Stimulated activated naive CD8-positive, alpha-beta T cell treated with anti-CD3 and anti-CD28 coated beads, Interleukin-15, amount 100 ng/mL, for 72 hours (primary cell): ENCODE results near the gene TTN.

Experiments
- ATAC-seq: fragments of 150-1000 bp; cut with Tn5 transposase; 2 replicates; pipeline ENCODE4 v1.10.0; 2021; ENCODE audit warnings: mild to moderate bottlenecking, moderate library complexity
- DNase-seq, 2 donors: peaks; one replicate each; pipeline ENCODE4 v3.0.0; 2021 to 2022
- H3K27ac Mint-ChIP-seq, 2 donors: one replicate each; pipeline ENCODE4 v1.8.0; 2022; ENCODE audit warnings: mild to moderate bottlenecking in 2 of 2, mixed read lengths in 2 of 2, moderate library complexity in 2 of 2
- H3K27me3 Mint-ChIP-seq: one replicate; pipeline ENCODE4 v1.8.0; 2022; ENCODE audit warnings: mixed read lengths
- H3K4me1 Mint-ChIP-seq: one replicate; pipeline ENCODE4 v1.8.0; 2022; ENCODE audit warnings: mild to moderate bottlenecking, mixed read lengths
- H3K4me3 Mint-ChIP-seq, 2 donors: one replicate each; pipeline ENCODE4 v1.8.0; 2022; ENCODE audit warnings: mild to moderate bottlenecking in 2 of 2, mixed read lengths in 2 of 2, moderate library complexity in 1 of 2
- H3K9me3 Mint-ChIP-seq, 2 donors: one replicate each; pipeline ENCODE4 v1.8.0; 2022; ENCODE audit warnings: mixed read lengths in 2 of 2

The TTN gene

DNA sequence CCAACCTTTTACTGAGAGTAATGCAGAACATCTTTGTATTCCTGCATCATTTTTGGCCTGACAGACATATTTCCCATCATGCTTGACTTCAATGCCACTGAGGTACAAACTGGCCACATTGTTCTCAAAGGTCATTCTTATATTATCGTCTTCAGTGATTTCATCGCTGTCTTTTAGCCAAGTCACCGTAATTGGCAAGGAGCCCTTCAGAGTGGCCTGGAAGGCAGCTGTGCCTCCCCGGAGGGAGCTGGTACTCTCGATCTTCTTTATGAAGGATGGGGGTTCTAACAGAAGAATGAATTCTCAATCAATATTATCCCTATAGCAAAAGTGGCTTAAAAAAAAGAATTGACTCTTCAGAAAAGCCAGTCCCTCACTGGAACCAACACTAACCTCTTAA, 75.9 kb downstream of the TTN start:
- H3K9me3 Mint-ChIP-seq: no peaks in the 10 kb centered on the region
- DNase-seq (no peak), ATAC-seq (no peak)
- H3K27ac Mint-ChIP-seq: peak overlapping the region in 1 of 2 donors; percentile 59
- H3K27me3 Mint-ChIP-seq: no peaks in the 10 kb centered on the region
- H3K4me1 Mint-ChIP-seq: no peaks in the 10 kb centered on the region
- H3K4me3 Mint-ChIP-seq: no peak overlapping the region

DNA sequence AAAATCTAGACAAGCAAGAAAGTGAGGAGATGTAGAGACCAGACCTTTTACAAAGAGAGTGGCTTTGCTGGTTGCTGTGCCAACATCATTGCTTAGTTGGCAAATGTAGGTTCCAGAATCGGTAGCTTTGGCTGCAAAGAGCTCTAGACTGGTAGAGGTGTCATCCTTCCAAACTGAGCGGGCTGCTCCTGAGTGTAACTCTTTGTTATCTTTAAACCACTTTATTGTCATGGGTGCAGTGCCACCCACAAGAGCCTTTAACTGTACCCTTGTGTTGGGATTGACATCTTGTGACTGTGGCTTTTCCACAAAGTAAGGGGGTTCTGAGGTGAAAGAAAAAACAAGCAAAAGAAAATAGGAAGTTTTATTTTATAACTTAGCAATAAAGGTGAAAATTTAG, 77.2 kb downstream of the TTN start:
- Mint-ChIP-seq H3K4me1 (no peaks in the 10 kb centered on the region), H3K27me3 (no peaks in the 10 kb centered on the region), H3K9me3 (no peaks in the 10 kb centered on the region), H3K27ac (no peak overlapping the region), H3K4me3 (no peak overlapping the region)
- ATAC-seq: no peak
- no peak for DNase-seq

DNA sequence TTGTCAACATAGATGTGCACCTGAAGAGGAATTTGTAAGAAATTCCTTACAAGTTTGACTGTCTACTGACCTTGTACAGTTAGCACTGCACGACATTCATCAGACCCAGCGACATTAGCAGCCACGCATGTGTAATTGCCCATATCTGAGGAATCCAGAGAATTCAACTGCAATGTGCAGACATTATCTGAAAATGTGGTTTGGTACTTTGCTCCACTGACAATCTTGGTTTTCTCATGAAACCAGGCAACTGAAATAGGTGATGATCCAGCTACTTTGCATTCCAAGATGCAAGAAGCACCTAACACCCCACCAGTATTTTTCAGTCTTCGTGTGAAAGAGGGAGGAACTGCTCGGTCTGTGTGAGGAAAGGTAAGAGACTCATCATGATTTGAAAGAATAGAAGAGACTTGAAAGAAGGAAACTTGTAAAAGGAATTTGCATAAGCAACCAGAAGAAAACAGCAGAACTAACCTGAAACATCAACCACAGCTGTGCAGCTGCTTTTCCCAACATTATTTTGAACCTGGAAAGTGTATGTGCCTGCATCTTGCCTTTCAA, 83.4 kb downstream of the TTN start:
- ATAC-seq: no peak
- Mint-ChIP-seq H3K9me3 (no peaks in the 10 kb centered on the region), H3K27ac (no peak overlapping the region), H3K4me3 (no peak overlapping the region), H3K4me1 (no peaks in the 10 kb centered on the region), H3K27me3 (no peaks in the 10 kb centered on the region)
- DNase-seq: no peak

DNA sequence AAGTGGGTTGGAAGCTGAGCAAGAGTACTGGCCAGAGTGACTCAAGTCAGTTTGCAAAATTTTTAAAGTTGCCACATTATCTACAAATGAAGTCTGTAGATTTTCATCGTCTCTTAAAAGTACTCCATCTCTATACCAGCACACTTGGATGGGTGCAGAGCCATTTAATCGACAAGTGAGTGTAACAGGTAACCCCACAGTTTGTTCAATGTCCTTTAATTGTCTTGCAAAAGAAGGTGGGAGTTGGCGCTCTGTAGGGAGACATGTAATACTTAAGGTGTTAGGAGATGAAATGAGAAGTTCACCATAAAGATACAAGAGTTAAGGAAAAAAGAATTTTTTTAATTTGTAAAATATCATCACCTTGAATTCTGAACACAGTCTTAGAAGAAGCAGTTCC, 84.9 kb downstream of the TTN start:
- DNase-seq (no peak), ATAC-seq (no peak)
- Mint-ChIP-seq H3K9me3 (no peaks in the 10 kb centered on the region), H3K27ac (no peak overlapping the region), H3K4me1 (no peaks in the 10 kb centered on the region), H3K27me3 (no peaks in the 10 kb centered on the region), H3K4me3 (no peak overlapping the region)

DNA sequence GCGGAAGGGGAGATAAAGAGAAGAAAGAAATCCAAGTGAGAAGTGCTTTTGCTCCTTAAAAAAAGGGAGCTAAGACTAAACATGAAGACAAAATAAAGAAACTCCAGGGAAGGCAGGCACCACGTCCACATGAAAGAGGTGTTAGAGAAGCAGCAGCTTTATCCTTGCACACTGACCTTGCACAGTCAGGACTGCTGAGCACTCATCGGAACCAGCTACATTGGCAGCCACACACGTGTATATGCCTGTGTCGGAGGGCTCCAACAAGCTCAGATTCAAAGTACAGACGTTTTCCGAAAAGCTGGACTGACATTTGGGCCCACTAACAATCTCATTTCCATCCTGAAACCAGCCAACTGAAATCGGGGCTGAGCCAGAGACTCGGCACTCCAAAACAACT, 88.2 kb downstream of the TTN start:
- ATAC-seq: no peak
- no peak for DNase-seq
- Mint-ChIP-seq H3K9me3 (no peaks in the 10 kb centered on the region), H3K4me3 (no peak overlapping the region), H3K27ac (no peak overlapping the region), H3K4me1 (no peaks in the 10 kb centered on the region), H3K27me3 (no peaks in the 10 kb centered on the region)

DNA sequence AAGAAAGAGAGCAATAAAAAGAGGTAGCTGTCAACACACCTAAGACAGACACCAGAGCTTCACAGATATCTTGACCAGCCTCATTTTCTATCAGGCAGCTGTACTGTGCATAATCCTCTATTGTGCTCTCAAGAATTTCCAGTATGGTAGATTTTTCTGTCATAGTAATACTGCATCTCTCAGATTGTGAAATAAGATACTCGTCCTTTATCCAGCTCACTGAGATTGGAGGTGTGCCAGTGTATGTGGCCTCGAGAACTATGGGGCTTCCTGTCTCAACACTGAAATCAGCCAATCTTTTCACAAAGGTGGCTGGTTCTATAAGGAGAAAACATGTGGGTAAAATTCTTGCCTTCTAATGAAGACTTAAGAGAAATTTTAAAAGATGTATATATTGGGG, 88.9 kb downstream of the TTN start:
- H3K4me3 Mint-ChIP-seq: no peak overlapping the region
- H3K9me3 Mint-ChIP-seq: no peaks in the 10 kb centered on the region
- H3K27me3 Mint-ChIP-seq: no peaks in the 10 kb centered on the region
- no peak overlapping the region for H3K27ac Mint-ChIP-seq
- H3K4me1 Mint-ChIP-seq: no peaks in the 10 kb centered on the region
- DNase-seq (no peak), ATAC-seq (no peak)

DNA sequence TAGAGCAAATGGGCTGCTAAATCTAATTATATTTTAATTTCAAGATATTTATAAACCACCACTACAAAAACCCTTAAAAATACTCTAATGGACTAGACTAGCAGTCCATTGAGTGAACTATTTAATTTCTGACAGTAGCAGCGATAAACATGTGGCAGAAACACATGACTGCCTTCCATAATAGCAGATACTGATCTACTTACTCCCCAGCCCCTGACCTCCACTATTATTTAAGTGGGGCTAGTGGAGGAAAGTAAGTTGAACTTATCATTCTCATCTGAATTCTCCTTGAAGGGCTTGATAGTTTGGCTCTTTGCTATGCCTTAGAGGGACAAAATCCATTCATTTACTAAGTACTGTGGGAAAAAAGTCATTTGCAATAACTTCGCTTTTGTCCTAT, 90.8 kb downstream of the TTN start:
- Mint-ChIP-seq H3K27me3 (no peaks in the 10 kb centered on the region), H3K9me3 (no peaks in the 10 kb centered on the region), H3K27ac (no peak overlapping the region), H3K4me1 (no peaks in the 10 kb centered on the region), H3K4me3 (no peak overlapping the region)
- ATAC-seq (no peak), DNase-seq (no peak)

DNA sequence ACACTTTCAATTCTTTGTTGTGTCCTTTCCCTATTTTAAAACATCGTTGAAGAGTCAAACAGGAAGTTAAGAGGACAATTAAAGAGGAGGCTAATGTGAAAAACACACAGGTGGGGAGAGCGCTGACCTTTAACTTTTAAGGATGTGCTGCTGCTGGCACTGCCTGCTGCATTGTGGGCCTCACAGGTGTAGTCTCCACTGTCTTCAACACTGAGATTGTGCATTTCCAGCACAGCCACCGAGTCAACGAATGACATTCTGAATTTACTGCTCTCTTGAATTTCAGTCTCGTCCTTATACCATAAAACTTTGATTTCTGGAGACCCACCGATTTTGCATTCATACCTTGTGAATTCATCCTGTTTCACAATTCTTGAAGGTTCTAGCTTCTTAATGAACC, 91.9 kb downstream of the TTN start:
- no peaks in the 10 kb centered on the region for H3K4me1 Mint-ChIP-seq
- H3K27me3 Mint-ChIP-seq: no peaks in the 10 kb centered on the region
- no peak overlapping the region for H3K4me3 Mint-ChIP-seq
- no peaks in the 10 kb centered on the region for H3K9me3 Mint-ChIP-seq
- ATAC-seq: no peak
- H3K27ac Mint-ChIP-seq: no peak overlapping the region
- DNase-seq: no peak

DNA sequence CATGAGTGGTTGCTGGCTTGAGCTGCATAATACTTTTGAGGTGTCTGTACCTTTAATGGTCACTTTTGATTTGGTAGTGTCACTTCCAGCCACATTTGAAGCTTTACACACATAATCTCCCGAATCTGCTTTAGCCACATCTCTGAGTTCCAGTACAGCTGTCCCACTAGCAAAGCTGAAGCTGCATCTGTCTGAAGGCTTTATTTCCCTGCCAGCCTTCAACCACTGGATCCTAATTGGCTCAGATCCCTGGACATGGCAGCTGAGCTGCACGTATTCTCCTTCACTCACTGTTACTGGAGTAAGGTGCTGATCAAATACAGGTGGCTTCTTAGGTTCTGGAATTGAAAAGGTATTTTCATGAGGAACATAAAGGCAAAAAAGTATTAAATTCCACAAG, 99.7 kb downstream of the TTN start:
- no peaks in the 10 kb centered on the region for H3K27me3 Mint-ChIP-seq
- no peaks in the 10 kb centered on the region for H3K9me3 Mint-ChIP-seq
- H3K4me3 Mint-ChIP-seq: no peak overlapping the region
- H3K4me1 Mint-ChIP-seq: no peaks in the 10 kb centered on the region
- ATAC-seq (no peak), DNase-seq (no peak)
- no peak overlapping the region for H3K27ac Mint-ChIP-seq

DNA sequence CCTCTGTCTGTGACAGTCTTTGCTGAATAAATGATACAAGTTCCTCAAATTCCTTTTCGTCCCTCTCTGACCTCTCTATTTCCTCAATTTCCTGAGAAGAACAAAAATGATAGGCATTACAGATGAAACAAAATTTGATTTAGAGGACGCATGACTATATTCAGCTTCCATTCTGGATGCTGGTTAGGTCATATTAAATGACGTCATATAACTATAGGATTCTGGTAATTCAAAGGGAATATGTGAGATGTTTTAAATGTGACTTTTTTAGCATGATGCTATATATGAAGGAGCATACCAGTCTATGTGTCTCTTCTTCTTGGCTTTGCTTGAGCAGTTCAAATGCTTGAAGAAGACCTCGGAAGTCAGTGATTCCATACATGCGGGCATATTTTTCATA, 102.3 kb downstream of the TTN start:
- Mint-ChIP-seq H3K4me3 (no peak overlapping the region), H3K27me3 (no peaks in the 10 kb centered on the region), H3K9me3 (no peaks in the 10 kb centered on the region), H3K27ac (no peak overlapping the region), H3K4me1 (no peaks in the 10 kb centered on the region)
- no peak for ATAC-seq
- no peak for DNase-seq

DNA sequence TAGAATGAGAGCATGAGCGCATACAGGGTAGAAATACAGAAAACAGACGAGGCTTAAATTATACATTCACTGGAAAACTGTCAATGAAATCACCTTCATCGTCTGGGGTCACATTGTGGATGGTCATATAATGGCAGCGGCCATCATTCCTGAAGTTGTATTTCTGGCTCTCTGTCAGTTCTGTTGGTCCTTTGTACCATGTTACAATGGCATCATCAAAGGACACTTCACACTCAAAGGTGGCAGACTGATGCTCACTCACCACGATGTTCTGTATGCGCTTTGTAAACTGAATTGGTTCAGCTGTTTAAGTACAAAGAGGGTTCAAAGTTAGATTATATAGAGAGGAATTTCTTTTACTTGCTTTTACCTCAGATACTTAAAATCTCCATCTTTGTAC, 104.9 kb downstream of the TTN start:
- DNase-seq: no peak
- H3K4me3 Mint-ChIP-seq: no peak overlapping the region
- no peak for ATAC-seq
- no peaks in the 10 kb centered on the region for H3K4me1 Mint-ChIP-seq
- H3K27me3 Mint-ChIP-seq: no peaks in the 10 kb centered on the region
- no peak overlapping the region for H3K27ac Mint-ChIP-seq
- no peaks in the 10 kb centered on the region for H3K9me3 Mint-ChIP-seq

DNA sequence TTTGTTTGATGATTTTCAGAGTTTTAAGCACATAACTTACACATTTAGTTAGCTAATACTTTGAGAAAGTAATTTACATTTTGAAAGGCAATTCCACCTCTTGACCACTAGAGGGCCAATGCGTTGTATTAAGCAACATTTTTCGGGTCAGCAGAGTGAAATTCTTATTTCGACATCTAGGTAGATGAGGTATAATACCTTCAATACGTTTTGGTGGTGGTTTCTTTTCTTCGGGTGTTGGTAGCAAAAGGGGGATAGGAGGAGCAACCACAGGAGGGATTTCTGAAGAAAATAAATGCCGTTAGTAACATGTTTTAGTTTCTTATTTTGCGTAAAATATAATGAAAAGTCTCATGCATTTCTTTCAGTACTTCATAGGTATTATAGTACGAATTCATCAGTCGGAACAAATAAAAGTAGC, 106.3 kb downstream of the TTN start:
- no peak for ATAC-seq
- no peak for DNase-seq
- H3K27me3 Mint-ChIP-seq: no peaks in the 10 kb centered on the region
- H3K4me1 Mint-ChIP-seq: no peaks in the 10 kb centered on the region
- no peaks in the 10 kb centered on the region for H3K9me3 Mint-ChIP-seq
- H3K27ac Mint-ChIP-seq: no peak overlapping the region
- peak overlapping the region in 1 of 2 donors; percentile 34 for H3K4me3 Mint-ChIP-seq

DNA sequence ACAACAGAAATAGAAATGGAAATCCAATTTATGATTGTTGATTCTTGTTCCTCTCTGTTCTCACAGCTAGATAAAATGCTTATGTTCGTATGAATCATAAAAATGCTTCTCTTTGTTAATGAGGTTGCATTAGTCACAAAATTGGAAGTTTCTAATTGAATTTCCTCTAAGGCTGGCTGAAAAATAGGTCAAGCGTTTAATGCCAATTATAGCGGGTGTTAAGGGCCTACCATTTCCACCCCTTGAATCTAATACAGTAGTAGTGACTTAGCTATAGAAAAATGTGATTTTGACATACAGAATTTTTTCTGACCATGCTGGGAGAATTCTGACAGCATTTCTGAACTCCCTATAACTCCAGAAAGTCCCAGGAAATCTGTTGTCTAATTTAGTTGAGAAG, 107.1 kb downstream of the TTN start:
- DNase-seq (no peak), ATAC-seq (no peak)
- Mint-ChIP-seq H3K27me3 (no peaks in the 10 kb centered on the region), H3K9me3 (no peaks in the 10 kb centered on the region), H3K4me1 (no peaks in the 10 kb centered on the region), H3K4me3 (no peak overlapping the region), H3K27ac (no peak overlapping the region)

DNA sequence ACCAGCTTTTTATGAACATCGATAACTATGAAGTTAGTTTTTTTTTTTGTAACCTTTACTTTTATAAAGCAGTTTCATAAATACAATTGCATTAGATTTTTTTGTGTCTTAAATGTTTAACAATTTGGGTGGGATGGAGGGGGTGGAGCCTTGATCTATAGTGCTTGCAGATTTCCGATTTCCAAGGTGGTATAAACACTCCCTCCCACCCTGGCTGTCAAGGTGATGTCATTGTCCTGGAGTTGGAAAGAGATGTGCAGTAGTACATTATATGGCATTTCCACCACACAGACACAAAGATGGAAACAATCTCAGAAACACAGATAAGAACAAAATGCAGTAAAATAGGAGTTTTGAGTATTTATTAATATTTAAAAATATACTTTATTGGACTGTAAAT, 114.4 kb downstream of the TTN start:
- no peaks in the 10 kb centered on the region for H3K27me3 Mint-ChIP-seq
- DNase-seq: no peak
- H3K4me3 Mint-ChIP-seq: no peak overlapping the region
- no peaks in the 10 kb centered on the region for H3K4me1 Mint-ChIP-seq
- no peak overlapping the region for H3K27ac Mint-ChIP-seq
- no peaks in the 10 kb centered on the region for H3K9me3 Mint-ChIP-seq
- no peak for ATAC-seq

DNA sequence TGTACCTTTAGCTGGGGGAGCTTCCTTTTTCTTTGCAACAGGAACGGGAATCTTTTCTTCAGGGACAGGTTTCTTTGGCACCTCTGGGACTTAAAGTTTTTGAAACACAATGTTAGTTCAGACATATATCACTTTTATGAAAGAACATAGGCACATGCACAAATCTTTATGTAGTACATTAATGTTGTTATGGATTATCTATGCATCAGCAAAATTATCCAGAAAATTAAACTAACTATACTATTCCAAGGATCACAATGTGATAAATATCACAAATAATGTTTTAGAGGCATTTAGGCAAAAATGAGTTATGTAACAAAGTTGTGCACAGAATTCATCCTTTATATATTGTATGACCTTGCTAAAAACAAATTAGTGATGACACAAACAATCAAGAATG, 117.4 kb downstream of the TTN start:
- H3K27ac Mint-ChIP-seq: no peak overlapping the region
- DNase-seq (no peak), ATAC-seq (no peak)
- H3K4me1 Mint-ChIP-seq: no peaks in the 10 kb centered on the region
- H3K4me3 Mint-ChIP-seq: no peak overlapping the region
- H3K9me3 Mint-ChIP-seq: no peaks in the 10 kb centered on the region
- no peaks in the 10 kb centered on the region for H3K27me3 Mint-ChIP-seq

DNA sequence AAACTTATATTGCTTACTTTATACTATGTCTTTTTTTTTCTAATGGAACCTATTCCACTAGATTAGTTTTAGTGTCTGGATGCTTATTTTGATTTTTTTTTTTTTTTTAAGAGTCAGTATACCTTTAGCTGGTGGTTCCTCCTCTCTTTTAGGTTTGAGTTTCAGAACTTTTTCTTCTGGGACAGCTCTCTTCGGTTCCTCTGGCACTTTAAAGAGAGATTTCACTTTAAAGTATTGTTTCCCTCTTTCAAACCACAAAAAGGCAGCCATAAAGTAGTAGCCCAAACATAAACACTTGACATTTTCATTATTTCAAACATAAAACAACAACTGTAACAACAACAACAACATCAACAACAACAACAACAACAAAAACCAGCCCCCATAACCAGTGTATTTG, 123.3 kb downstream of the TTN start:
- H3K4me3 Mint-ChIP-seq: no peak overlapping the region
- DNase-seq: no peak
- H3K27me3 Mint-ChIP-seq: no peaks in the 10 kb centered on the region
- no peak overlapping the region for H3K27ac Mint-ChIP-seq
- no peaks in the 10 kb centered on the region for H3K4me1 Mint-ChIP-seq
- ATAC-seq: no peak
- H3K9me3 Mint-ChIP-seq: no peaks in the 10 kb centered on the region

DNA sequence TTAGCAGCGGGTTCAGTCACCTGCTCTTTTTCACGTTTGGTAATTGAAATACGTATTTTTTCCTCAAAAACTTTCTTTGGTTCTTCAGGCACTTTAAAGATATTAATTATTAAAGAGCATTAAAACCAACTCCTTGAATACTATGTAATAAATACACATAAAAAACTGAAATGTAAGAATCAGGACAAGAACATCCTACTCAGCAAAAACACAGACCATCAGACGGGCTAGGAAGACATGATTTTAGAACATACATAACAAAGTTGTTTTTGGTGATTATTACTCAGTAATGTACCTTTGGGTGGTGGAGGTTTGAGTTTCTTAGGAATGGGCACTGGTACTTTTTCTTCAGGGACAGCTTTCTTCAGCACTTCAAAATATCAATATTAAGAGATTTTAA, 126.1 kb downstream of the TTN start:
- H3K27ac Mint-ChIP-seq: no peak overlapping the region
- no peaks in the 10 kb centered on the region for H3K27me3 Mint-ChIP-seq
- no peak overlapping the region for H3K4me3 Mint-ChIP-seq
- DNase-seq: no peak
- ATAC-seq: no peak
- H3K9me3 Mint-ChIP-seq: no peaks in the 10 kb centered on the region
- no peaks in the 10 kb centered on the region for H3K4me1 Mint-ChIP-seq

DNA sequence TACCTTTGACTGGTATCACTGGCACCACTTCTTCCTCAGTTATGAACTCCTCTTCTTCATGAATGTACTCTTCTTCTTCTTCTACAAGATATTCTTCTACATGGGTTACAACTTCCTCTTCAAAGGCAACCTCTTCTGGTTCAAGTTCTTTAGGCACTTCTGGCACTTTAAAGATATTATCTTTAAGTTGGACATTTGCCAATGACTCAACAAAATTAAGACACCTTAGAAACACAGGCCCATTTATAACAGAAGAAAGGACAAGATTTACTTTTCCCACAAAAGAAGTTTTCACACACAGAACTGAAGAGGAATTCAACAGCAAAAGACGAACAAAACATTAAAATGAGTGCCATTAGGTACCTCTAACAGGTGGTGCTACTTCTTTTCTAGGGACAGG, 127.3 kb downstream of the TTN start:
- Mint-ChIP-seq H3K27me3 (no peaks in the 10 kb centered on the region), H3K4me3 (no peak overlapping the region)

More for the DNA sequence above, 127.3 kb downstream of the TTN start:
- DNase-seq (no peak), ATAC-seq (no peak)
- Mint-ChIP-seq H3K9me3 (no peaks in the 10 kb centered on the region), H3K27ac (no peak overlapping the region), H3K4me1 (no peaks in the 10 kb centered on the region)
